Measurements from ENCODE around the gene ALDH1A2.

DNA sequence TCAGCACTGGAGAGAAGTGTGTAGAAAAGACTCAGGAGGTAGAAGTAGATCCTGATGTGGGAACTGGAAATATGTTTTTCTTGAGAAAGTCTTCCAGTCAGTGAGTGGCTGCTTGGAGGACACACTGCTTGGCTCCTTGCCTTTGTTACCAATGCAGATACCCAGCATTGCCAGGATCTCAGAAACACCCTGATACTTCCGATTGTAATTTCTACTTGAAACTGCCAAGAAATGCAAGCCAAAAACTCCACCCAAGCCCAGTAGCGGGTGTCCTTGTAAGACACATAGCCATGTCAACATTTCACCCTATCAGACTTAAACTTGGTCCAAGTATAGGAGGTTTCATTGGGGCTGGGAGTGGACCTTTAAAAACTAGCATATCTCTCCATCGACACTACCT is 141.8 kb downstream of the ALDH1A2 start:
- TF ChIP-seq, protein P1, sequence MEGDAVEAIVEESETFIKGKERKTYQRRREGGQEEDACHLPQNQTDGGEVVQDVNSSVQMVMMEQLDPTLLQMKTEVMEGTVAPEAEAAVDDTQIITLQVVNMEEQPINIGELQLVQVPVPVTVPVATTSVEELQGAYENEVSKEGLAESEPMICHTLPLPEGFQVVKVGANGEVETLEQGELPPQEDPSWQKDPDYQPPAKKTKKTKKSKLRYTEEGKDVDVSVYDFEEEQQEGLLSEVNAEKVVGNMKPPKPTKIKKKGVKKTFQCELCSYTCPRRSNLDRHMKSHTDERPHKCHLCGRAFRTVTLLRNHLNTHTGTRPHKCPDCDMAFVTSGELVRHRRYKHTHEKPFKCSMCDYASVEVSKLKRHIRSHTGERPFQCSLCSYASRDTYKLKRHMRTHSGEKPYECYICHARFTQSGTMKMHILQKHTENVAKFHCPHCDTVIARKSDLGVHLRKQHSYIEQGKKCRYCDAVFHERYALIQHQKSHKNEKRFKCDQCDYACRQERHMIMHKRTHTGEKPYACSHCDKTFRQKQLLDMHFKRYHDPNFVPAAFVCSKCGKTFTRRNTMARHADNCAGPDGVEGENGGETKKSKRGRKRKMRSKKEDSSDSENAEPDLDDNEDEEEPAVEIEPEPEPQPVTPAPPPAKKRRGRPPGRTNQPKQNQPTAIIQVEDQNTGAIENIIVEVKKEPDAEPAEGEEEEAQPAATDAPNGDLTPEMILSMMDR (tag by site-specific recombination; IDR thresholded peaks at IDR 0.05), result no peak
- TF ChIP-seq, protein P2, sequence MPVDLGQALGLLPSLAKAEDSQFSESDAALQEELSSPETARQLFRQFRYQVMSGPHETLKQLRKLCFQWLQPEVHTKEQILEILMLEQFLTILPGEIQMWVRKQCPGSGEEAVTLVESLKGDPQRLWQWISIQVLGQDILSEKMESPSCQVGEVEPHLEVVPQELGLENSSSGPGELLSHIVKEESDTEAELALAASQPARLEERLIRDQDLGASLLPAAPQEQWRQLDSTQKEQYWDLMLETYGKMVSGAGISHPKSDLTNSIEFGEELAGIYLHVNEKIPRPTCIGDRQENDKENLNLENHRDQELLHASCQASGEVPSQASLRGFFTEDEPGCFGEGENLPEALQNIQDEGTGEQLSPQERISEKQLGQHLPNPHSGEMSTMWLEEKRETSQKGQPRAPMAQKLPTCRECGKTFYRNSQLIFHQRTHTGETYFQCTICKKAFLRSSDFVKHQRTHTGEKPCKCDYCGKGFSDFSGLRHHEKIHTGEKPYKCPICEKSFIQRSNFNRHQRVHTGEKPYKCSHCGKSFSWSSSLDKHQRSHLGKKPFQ (tag by site-specific recombination; IDR thresholded peaks at IDR 0.05), result no peak
- TF ChIP-seq, protein P3, sequence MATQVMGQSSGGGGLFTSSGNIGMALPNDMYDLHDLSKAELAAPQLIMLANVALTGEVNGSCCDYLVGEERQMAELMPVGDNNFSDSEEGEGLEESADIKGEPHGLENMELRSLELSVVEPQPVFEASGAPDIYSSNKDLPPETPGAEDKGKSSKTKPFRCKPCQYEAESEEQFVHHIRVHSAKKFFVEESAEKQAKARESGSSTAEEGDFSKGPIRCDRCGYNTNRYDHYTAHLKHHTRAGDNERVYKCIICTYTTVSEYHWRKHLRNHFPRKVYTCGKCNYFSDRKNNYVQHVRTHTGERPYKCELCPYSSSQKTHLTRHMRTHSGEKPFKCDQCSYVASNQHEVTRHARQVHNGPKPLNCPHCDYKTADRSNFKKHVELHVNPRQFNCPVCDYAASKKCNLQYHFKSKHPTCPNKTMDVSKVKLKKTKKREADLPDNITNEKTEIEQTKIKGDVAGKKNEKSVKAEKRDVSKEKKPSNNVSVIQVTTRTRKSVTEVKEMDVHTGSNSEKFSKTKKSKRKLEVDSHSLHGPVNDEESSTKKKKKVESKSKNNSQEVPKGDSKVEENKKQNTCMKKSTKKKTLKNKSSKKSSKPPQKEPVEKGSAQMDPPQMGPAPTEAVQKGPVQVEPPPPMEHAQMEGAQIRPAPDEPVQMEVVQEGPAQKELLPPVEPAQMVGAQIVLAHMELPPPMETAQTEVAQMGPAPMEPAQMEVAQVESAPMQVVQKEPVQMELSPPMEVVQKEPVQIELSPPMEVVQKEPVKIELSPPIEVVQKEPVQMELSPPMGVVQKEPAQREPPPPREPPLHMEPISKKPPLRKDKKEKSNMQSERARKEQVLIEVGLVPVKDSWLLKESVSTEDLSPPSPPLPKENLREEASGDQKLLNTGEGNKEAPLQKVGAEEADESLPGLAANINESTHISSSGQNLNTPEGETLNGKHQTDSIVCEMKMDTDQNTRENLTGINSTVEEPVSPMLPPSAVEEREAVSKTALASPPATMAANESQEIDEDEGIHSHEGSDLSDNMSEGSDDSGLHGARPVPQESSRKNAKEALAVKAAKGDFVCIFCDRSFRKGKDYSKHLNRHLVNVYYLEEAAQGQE (tag by site-specific recombination; IDR thresholded peaks at IDR 0.05), result no peak
- TF ChIP-seq, protein P4, sequence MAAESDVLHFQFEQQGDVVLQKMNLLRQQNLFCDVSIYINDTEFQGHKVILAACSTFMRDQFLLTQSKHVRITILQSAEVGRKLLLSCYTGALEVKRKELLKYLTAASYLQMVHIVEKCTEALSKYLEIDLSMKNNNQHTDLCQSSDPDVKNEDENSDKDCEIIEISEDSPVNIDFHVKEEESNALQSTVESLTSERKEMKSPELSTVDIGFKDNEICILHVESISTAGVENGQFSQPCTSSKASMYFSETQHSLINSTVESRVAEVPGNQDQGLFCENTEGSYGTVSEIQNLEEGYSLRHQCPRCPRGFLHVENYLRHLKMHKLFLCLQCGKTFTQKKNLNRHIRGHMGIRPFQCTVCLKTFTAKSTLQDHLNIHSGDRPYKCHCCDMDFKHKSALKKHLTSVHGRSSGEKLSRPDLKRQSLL (tag by site-specific recombination; IDR thresholded peaks at IDR 0.05), result no peak
